ENCODE results near the gene NAT16.
"Not testable (repeated sequence)": the region's sequence is repeated elsewhere in the genome, so short reads cannot be mapped to it uniquely, and the experiment has no call there.

The NAT16 gene

DNA sequence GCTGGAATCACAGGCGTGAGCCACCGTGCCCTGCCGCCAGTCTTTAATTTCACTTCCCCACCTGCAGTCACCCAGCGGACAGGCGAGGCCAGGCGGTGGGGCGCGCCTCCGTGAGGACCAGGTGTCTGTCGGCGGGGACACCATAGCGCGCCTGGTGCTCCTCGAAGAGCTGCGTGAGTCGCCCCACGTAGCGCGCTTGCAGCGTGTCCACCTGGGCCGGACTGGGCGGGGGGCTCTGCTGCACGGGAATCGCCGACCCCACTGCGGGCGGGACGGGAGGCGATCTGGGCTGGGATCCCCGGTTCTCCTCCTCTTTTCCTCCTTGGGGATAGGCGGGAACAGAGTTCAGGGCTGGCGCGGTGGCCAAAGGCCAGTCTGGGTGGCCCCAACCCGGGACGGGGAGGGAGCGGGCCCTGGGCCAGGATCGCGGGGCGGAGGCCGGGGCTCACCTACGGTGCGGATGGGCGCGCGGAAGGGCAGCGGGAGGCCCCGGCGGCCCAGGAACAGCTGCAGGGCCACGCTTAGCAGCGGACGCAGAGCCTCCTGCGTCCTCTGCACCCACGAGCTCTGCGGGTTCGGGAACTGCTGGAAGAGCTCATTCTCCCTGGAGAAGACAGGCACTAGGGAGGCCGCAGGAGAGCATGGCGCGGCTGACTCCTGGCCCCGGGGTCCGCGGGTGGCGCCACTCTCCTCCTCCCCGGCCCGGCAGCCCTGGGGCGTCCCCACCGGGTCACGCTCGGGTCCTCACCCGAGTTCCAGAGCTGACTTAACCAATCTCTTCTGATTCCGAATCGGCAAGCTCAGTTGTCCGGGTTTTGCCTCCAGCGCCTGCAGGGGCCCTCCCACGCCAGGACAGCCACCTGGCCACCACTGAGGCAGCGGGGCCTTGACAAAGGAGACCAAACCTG lies 21.9 kb upstream of the NAT16 start:
- TF ChIP-seq, protein P1, sequence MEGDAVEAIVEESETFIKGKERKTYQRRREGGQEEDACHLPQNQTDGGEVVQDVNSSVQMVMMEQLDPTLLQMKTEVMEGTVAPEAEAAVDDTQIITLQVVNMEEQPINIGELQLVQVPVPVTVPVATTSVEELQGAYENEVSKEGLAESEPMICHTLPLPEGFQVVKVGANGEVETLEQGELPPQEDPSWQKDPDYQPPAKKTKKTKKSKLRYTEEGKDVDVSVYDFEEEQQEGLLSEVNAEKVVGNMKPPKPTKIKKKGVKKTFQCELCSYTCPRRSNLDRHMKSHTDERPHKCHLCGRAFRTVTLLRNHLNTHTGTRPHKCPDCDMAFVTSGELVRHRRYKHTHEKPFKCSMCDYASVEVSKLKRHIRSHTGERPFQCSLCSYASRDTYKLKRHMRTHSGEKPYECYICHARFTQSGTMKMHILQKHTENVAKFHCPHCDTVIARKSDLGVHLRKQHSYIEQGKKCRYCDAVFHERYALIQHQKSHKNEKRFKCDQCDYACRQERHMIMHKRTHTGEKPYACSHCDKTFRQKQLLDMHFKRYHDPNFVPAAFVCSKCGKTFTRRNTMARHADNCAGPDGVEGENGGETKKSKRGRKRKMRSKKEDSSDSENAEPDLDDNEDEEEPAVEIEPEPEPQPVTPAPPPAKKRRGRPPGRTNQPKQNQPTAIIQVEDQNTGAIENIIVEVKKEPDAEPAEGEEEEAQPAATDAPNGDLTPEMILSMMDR (IDR thresholded peaks at IDR 0.05), result no peak
- TF ChIP-seq ZFX (IDR thresholded peaks at IDR 0.05; ENCODE audit: borderline replicate concordance), result no peak
- no peak overlapping the region for H3K27ac ChIP-seq

DNA sequence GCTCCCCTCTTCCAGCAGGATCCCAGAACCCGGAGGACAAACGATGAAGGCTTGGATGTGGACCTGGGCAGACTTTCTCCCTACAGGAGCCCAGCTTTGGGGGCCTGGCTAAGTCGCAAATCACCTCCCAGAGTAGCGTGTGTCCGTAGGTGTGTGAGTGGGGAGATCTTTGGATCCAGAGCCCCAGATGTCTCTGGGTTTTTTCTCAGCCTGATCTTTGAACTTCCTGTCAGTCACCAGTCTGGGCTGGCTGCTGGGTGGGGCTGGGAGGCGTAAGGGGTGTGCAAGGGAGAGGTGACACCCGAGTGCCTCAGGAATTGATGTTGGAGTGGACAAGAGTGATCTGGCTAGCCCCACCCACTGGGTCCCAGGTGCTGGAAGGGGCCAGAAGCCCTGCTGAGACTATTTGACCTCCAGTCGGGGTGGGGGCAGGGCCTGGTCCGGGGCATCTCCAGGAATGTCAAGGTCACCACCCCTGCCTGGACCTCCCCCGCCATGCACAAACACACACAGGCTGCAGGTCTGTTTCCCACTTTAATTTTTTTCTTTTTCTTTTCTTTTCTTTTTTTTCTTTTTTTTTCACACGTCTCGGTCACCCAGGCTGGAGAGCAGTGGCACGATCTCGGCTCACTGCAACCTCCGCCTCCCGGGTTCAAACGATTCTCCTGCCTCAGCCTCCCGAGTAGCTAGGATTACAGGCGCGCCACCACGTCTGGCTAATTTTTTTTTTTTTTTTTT lies 20.9 kb upstream of the NAT16 start, which contains the start of gene MOGAT3:
TSS of gene MOGAT3 (minus strand) at position 175 of the 738 bp plus-strand sequence. CDS start 182 bp downstream, outside the sequence.
- no peak within 1 kb of the TSS for H3K27ac ChIP-seq
- TF ChIP-seq, protein P1 (IDR thresholded peaks at IDR 0.05), result no peak
- no peak for TF ChIP-seq ZFX (IDR thresholded peaks at IDR 0.05; ENCODE audit: borderline replicate concordance)

DNA sequence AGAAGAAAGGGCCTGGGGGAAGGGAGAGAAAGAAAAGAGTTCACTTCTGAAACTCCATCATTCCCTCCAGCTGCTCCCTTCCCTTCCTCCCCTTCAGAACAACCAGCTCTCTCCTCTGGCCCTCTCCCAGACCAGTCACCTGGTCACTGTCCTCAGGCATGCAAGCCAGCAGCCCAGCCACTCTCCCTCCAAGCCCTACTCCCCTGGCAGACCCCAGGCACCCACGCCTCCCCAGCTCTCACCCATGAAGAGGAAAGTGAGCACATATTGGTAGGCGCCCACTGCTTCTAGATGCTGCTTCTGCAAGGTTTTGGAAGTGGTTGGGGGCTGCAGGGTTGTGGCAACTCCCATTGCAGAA lies 20.4 kb upstream of the NAT16 start:
- TF ChIP-seq ZFX (IDR thresholded peaks at IDR 0.05; ENCODE audit: borderline replicate concordance), result no peak
- TF ChIP-seq, protein P1 (IDR thresholded peaks at IDR 0.05), result no peak
- no peak overlapping the region for H3K27ac ChIP-seq

DNA sequence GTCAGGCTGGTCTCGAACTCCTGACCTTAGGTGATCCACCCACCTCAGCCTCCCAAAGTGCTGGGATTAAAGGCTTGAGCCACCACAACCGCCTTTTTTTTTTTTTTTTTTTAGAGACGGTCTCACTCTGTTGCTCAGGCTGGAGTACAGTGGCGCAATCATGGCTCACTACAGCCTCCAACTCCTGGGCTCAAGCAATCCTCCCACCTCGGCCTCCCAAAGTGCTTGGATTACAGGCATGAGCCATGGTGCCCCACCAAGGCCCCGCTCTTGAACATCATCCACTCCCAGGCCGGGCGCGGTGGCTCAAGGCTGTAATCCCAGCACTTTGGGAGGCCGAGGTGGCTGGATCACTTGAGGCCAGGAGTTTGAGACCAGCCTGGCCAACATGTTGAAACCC lies 19.4 kb upstream of the NAT16 start:
- H3K27ac ChIP-seq, result not testable (repeated sequence)

DNA sequence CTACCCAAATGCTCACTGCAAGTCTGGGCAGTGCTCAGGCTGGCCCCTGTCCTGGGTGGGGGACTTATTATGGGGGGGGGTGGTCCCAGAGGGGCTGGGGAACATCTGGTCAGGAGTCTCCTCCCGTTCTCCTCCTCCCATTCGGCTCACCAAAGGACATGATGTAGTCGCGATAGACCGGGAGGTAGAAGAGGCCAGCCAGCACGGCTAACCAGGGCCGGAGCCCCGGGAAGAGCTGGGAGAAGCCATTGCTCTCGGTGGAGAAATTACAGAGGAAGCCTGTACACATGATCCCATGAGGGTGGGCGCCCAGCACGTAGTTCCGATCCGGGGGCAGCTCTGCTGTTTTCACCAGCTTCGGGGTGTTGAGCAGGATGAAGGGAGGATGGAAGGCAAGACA lies 18.4 kb upstream of the NAT16 start:
- H3K27ac ChIP-seq, result no peak overlapping the region
- TF ChIP-seq ZFX (IDR thresholded peaks at IDR 0.05; ENCODE audit: borderline replicate concordance), result no peak
- TF ChIP-seq, protein P1 (IDR thresholded peaks at IDR 0.05), result no peak

DNA sequence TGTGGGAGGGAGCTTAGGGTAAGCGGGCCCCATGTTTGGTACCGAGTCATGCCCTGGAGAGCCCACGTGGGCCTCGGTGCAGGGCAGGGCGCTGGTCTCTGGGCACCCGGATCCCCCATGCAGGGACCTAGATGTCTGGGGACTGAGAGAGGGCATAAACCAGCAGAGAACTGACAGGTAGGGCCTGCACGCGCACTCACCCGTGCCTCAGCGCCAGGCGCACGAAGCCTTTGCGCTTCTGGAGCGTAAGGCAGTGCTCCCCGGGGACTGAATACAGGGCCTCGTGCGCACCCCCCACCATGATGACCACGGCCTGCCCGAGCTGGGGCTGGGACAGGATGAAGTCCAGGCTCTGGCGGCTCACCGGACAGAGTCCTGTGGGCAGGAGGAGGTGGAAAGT lies 17.9 kb upstream of the NAT16 start:
- no peak overlapping the region for H3K27ac ChIP-seq
- no peak for TF ChIP-seq ZFX (IDR thresholded peaks at IDR 0.05; ENCODE audit: borderline replicate concordance)
- TF ChIP-seq, protein P1 (IDR thresholded peaks at IDR 0.05), result no peak

DNA sequence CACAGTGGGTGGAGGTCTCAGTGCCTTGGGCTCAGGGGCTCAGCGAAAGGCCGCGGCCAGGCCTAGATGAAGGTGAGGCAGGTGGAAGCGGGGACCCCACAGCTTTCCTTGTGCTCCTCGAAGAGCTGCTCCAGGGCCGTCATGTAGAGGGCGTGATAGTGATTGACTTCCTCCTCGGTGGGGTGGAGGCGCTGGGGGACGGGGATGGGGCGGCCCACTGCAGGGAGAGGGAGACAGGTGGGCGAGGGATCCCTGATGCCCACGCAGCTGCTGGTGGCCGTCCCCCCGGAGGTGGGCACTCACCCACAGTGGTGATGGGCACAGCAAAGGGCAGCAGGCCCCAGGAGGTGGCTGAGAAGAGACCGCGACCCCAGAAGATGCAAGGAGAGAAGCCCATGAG lies 15.8 kb upstream of the NAT16 start:
- TF ChIP-seq, protein P1 (IDR thresholded peaks at IDR 0.05), result no peak
- TF ChIP-seq ZFX (IDR thresholded peaks at IDR 0.05; ENCODE audit: borderline replicate concordance), result no peak
- H3K27ac ChIP-seq, result no peak overlapping the region

Measured in 22Rv1 (cell line).